Measurements from ENCODE around the gene CEMIP2. TPM values are rescaled to one million over a fixed set of nuclear protein-coding genes. Genes with fewer than 3 reads are reported as not detected.

CEMIP2 gene, protein sequence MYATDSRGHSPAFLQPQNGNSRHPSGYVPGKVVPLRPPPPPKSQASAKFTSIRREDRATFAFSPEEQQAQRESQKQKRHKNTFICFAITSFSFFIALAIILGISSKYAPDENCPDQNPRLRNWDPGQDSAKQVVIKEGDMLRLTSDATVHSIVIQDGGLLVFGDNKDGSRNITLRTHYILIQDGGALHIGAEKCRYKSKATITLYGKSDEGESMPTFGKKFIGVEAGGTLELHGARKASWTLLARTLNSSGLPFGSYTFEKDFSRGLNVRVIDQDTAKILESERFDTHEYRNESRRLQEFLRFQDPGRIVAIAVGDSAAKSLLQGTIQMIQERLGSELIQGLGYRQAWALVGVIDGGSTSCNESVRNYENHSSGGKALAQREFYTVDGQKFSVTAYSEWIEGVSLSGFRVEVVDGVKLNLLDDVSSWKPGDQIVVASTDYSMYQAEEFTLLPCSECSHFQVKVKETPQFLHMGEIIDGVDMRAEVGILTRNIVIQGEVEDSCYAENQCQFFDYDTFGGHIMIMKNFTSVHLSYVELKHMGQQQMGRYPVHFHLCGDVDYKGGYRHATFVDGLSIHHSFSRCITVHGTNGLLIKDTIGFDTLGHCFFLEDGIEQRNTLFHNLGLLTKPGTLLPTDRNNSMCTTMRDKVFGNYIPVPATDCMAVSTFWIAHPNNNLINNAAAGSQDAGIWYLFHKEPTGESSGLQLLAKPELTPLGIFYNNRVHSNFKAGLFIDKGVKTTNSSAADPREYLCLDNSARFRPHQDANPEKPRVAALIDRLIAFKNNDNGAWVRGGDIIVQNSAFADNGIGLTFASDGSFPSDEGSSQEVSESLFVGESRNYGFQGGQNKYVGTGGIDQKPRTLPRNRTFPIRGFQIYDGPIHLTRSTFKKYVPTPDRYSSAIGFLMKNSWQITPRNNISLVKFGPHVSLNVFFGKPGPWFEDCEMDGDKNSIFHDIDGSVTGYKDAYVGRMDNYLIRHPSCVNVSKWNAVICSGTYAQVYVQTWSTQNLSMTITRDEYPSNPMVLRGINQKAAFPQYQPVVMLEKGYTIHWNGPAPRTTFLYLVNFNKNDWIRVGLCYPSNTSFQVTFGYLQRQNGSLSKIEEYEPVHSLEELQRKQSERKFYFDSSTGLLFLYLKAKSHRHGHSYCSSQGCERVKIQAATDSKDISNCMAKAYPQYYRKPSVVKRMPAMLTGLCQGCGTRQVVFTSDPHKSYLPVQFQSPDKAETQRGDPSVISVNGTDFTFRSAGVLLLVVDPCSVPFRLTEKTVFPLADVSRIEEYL (N-terminal part only)
- 100 to 1,000 TPM; 204 to 326 (median 230) TPM for total RNA-seq
- total RNA-seq (2013): 94.9 TPM

DNA sequence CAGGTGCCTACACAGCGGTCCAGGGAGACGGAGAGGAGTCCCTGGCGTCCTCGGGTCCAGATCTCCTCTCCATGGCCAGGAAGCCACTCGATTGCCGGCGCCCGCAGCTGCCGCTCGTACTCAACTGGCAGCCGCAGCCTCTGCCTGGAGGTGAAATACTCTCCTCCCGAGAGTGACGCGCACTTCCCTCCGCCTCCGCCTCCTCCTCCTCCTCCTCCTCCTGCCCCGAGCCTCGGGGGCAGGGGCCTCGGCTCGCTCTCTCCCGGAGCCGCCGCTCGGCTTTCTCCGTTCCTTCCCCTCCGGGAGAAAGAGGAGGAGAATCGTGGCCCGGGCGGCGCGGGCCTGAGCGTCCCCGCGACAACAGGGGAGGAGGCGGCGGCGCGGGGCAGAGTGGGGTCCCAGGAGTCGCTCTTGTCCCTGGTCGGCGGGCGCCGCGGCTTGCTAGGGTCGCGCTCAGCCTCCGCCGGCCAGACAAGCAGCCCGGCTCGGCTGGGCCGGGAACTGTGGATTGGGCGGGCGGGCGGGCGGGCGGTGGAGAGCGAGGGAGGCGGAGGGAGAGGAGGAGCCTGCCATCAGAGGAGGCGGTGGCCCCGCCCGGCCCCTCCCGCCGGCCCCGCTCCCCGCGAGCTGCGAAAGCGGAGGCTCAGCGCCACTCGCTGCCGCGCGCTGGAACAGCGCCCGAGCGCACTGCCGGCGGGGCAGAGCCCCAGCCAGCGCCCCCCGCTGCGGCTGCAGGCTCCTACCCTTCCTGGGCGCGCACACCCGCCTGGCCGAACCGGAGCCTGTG is at the start of gene CEMIP2:
CEMIP2 (minus strand) TSS at position 126 of the 787 bp plus-strand sequence. CDS start 18,140 bp downstream, outside the sequence.
- Histone ChIP-seq H3K4me3 (ENCODE audit: low read length) (peak within 1 kb of the TSS; percentile 88), H3K9me3 (ENCODE audit: control insufficient read depth, insufficient read depth, low read length) (no peaks in the 10 kb centered on the region), H3K27ac (ENCODE audit: low read length) (peak within 1 kb of the TSS; percentile 96), H3K36me3 (ENCODE audit: control insufficient read depth, insufficient read depth, low read length) (no peaks in the 10 kb centered on the region), H3K4me1 (ENCODE audit: control insufficient read depth, insufficient read depth, low read length) (peaks cover 29% of the 10 kb centered on the region), H3K27me3 (ENCODE audit: control insufficient read depth, insufficient read depth, low read length) (no peaks in the 10 kb centered on the region)
- peak within 1 kb of the TSS; percentile 92 for H3K4me3 Mint-ChIP-seq
- H3K27ac Mint-ChIP-seq: peak within 1 kb of the TSS; percentile 88 to 94
- intact Hi-C loops (cut with micrococcal nuclease): loop anchor here (1.0 to 10.0 kb wide), 4 partner anchors 14 to 164 kb away; no protein-coding TSS in a partner anchor
- DNase-seq (peak; percentile 86 to 93), ATAC-seq (peak; percentile 82 to 95 (median 86))
- TF ChIP-seq CTCF (IDR thresholded peaks at IDR 0.05): peak; percentile 62
- H3K9me3 Mint-ChIP-seq: no peaks in the 10 kb centered on the region
- no peaks in the 10 kb centered on the region for H3K36me3 Mint-ChIP-seq
- no peaks in the 10 kb centered on the region for H3K27me3 Mint-ChIP-seq (ENCODE audit: low read depth in 2 of 2)
- peaks cover 54 to 56% of the 10 kb centered on the region in 2 donors for H3K4me1 Mint-ChIP-seq
- under 1% methylated on average over 86 of the region's 86 CpGs for WGBS (ENCODE audit: insufficient coverage)

DNA sequence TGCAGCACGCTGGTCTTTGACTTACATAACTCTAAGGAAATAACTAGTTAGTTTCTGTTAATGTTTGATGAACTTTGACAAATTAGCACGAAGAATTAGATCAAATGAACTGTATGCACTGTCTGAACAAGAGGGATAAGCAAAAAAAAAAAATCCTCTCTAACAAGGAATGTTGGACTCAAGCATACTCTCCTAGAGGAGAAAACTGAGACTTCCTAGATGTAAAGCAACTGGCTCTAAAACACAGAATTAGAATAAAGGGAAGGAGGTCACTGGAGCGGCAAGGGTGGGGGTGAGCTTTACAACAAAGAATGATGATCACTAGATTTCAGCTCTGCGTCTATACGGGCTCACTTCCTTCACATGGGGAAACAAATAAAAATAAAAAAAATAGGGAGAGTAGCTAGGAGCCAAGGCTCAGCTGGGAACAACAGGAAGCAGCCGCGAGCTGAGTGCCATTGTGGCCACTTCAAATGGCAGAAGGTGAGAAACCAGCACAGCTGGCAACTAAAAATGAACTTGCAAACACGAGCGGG is 48.7 kb upstream of the CEMIP2 start:
- H3K27me3 ChIP-seq (ENCODE audit: control insufficient read depth, insufficient read depth, low read length): no peaks in the 10 kb centered on the region
- TF ChIP-seq CTCF (IDR thresholded peaks at IDR 0.05): no peak
- Mint-ChIP-seq H3K4me3 (peak overlapping the region; percentile 38), H3K9me3 (no peaks in the 10 kb centered on the region), H3K36me3 (no peaks in the 10 kb centered on the region), H3K27me3 (ENCODE audit: low read depth in 2 of 2) (no peaks in the 10 kb centered on the region), H3K4me1 (peaks cover 10 to 15% of the 10 kb centered on the region in 2 donors), H3K27ac (peak overlapping the region in 1 of 2 donors; percentile 3)
- no peaks in the 10 kb centered on the region for H3K9me3 ChIP-seq (ENCODE audit: control insufficient read depth, insufficient read depth, low read length)
- no peak overlapping the region for H3K27ac ChIP-seq (ENCODE audit: low read length)
- H3K4me1 ChIP-seq (ENCODE audit: control insufficient read depth, insufficient read depth, low read length): peaks cover 4% of the 10 kb centered on the region
- WGBS (ENCODE audit: insufficient coverage): 34% methylated on average over 8 of the region's 9 CpGs
- peak in 1 of 2 donors; percentile 22 for DNase-seq
- no peak overlapping the region for H3K4me3 ChIP-seq (ENCODE audit: low read length)
- intact Hi-C loops (cut with micrococcal nuclease): loop anchor here (5.0 kb wide), 1 partner anchor 75 kb away; no protein-coding TSS in a partner anchor
- no peak for ATAC-seq
- no peaks in the 10 kb centered on the region for H3K36me3 ChIP-seq (ENCODE audit: control insufficient read depth, insufficient read depth, low read length)

DNA sequence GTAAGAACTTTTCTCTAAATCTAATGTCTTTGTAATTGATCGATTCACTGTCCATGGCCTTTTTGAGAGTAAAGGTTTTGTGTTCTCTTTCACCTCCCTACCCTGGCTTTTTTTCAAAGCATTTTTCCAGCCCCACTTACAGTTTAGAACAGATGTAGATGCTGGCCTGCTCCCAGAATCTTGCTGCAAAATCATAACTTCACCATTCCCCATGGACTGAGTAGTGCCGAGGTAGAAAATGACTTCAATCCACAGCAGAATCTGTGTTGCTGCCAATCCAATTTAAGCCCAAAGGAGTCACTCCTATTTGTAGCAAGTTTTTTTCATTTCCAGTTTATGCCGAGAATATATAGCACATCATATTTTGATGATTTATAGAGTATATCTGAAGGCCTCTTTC is 46.5 kb upstream of the CEMIP2 start:
- DNase-seq (no peak), ATAC-seq (no peak)
- peaks cover 4% of the 10 kb centered on the region for H3K4me1 ChIP-seq (ENCODE audit: control insufficient read depth, insufficient read depth, low read length)
- no peaks in the 10 kb centered on the region for H3K9me3 Mint-ChIP-seq
- no peaks in the 10 kb centered on the region for H3K9me3 ChIP-seq (ENCODE audit: control insufficient read depth, insufficient read depth, low read length)
- WGBS (ENCODE audit: insufficient coverage): 100% methylated on average over 1 of the region's 3 CpGs
- no peak overlapping the region for H3K4me3 ChIP-seq (ENCODE audit: low read length)
- intact Hi-C loops (cut with micrococcal nuclease): loop anchor here (5.0 kb wide), 1 partner anchor 73 kb away; no protein-coding TSS in a partner anchor
- no peak overlapping the region for H3K27ac Mint-ChIP-seq
- H3K27me3 ChIP-seq (ENCODE audit: control insufficient read depth, insufficient read depth, low read length): no peaks in the 10 kb centered on the region
- TF ChIP-seq CTCF (IDR thresholded peaks at IDR 0.05): no peak
- no peak overlapping the region for H3K27ac ChIP-seq (ENCODE audit: low read length)
- H3K27me3 Mint-ChIP-seq (ENCODE audit: low read depth in 2 of 2): no peaks in the 10 kb centered on the region
- no peaks in the 10 kb centered on the region for H3K36me3 Mint-ChIP-seq
- no peak overlapping the region for H3K4me3 Mint-ChIP-seq
- H3K36me3 ChIP-seq (ENCODE audit: control insufficient read depth, insufficient read depth, low read length): no peaks in the 10 kb centered on the region
- H3K4me1 Mint-ChIP-seq: peaks cover 10 to 15% of the 10 kb centered on the region in 2 donors

Measured in natural killer cell (primary cell).